ENCODE measurements around the gene SLC46A3. TPM values are rescaled to one million over a fixed set of nuclear protein-coding genes. Genes with fewer than 3 reads are reported as not detected.
"Not testable (repeated sequence)": the region's sequence is repeated elsewhere in the genome, so short reads cannot be mapped to it uniquely, and the experiment has no call there.

The SLC46A3 gene
- total and polyA plus RNA-seq, 8 donors, result 2.3 to 44.3 (median 7.3) TPM

GRCh38 chr13:28744091-28744536 lies 25.3 kb upstream of the SLC46A3 start:
- no peaks in the 10 kb centered on the region for H3K4me1 ChIP-seq
- no peaks in the 10 kb centered on the region for H3K9me3 ChIP-seq
- DNase-seq, result peak in 1 of 2 donors; percentile 13
- intact Hi-C loops (cut with DNase I; ENCODE audit: low total_unique reads), result no loop called here
- no peaks in the 10 kb centered on the region for H3K36me3 ChIP-seq
- H3K27me3 ChIP-seq, result no peaks in the 10 kb centered on the region
- no peak overlapping the region for H3K4me3 ChIP-seq
- TF ChIP-seq POLR2A (IDR thresholded peaks at IDR 0.05) (no peak), CTCF (IDR thresholded peaks at IDR 0.05) (no peak), EP300 (IDR thresholded peaks at IDR 0.05) (no peak), POLR2AphosphoS5 (IDR thresholded peaks at IDR 0.05) (no peak)
- WGBS, 5 donors, result 50 to 68% (median 61%) methylated on average over 6 of the region's 6 CpGs
- H3K27ac ChIP-seq, result peak overlapping the region in 1 of 5 donors; percentile 47

GRCh38 chr13:28743499-28744083 lies 24.8 kb upstream of the SLC46A3 start:
- Histone ChIP-seq H3K4me3 (no peak overlapping the region), H3K27ac (peak overlapping the region in 1 of 5 donors; percentile 47), H3K9me3 (no peaks in the 10 kb centered on the region), H3K36me3 (no peaks in the 10 kb centered on the region), H3K4me1 (no peaks in the 10 kb centered on the region), H3K27me3 (no peaks in the 10 kb centered on the region)
- intact Hi-C loops (cut with DNase I; ENCODE audit: low total_unique reads), result no loop called here
- no peak for DNase-seq
- TF ChIP-seq POLR2A (IDR thresholded peaks at IDR 0.05), result no peak
- TF ChIP-seq EP300 (IDR thresholded peaks at IDR 0.05), result no peak
- 80 to 84% (median 83%) methylated on average over 3 to 4 of the region's 4 CpGs for WGBS, 5 donors

- H3K9me3 ChIP-seq, result no peaks in the 10 kb centered on the region
- H3K27ac ChIP-seq, result peak overlapping the region in 1 of 5 donors; percentile 47
- TF ChIP-seq POLR2A (IDR thresholded peaks at IDR 0.05) (no peak), CTCF (IDR thresholded peaks at IDR 0.05) (no peak), POLR2AphosphoS5 (IDR thresholded peaks at IDR 0.05) (no peak), EP300 (IDR thresholded peaks at IDR 0.05) (no peak)
Measured at GRCh38 chr13:28743020-28743419, 24.2 kb upstream of the SLC46A3 start.

GRCh38 chr13:28742445-28742844 lies 23.7 kb upstream of the SLC46A3 start:
- H3K27me3 ChIP-seq; DNase-seq; H3K4me1 ChIP-seq; H3K36me3 ChIP-seq; H3K27ac ChIP-seq; intact Hi-C loops (cut with DNase I; ENCODE audit: low total_unique reads); H3K9me3 ChIP-seq; H3K4me3 ChIP-seq: not testable (repeated sequence)
- WGBS, 5 donors, result 80 to 94% (median 89%) methylated on average over 11 of the region's 11 CpGs

More at GRCh38 chr13:28743020-28743419, 24.2 kb upstream of the SLC46A3 start:
- DNase-seq, result no peak
- H3K27me3 ChIP-seq, result no peaks in the 10 kb centered on the region
- intact Hi-C loops (cut with DNase I; ENCODE audit: low total_unique reads), result no loop called here
- WGBS, 5 donors, result 70 to 84% (median 81%) methylated on average over 3 of the region's 3 CpGs
- no peak overlapping the region for H3K4me3 ChIP-seq
- no peaks in the 10 kb centered on the region for H3K4me1 ChIP-seq
- no peaks in the 10 kb centered on the region for H3K36me3 ChIP-seq

GRCh38 chr13:28741084-28741491 lies 22.3 kb upstream of the SLC46A3 start:
- no peaks in the 10 kb centered on the region for H3K4me1 ChIP-seq
- H3K36me3 ChIP-seq, result no peaks in the 10 kb centered on the region
- no peaks in the 10 kb centered on the region for H3K9me3 ChIP-seq
- no peaks in the 10 kb centered on the region for H3K27me3 ChIP-seq
- no peak overlapping the region for H3K27ac ChIP-seq
- no peak overlapping the region for H3K4me3 ChIP-seq
- DNase-seq, result no peak
- 9 to 27% (median 18%) methylated on average over 1 of the region's 1 CpG for WGBS, 5 donors
- no peak for TF ChIP-seq CTCF (IDR thresholded peaks at IDR 0.05)
- intact Hi-C loops (cut with DNase I; ENCODE audit: low total_unique reads), result no loop called here

Measured in stomach (tissue), 9 donors.